T-helper 1 cell treated with Interleukin-12 subunit alpha and Interleukin-12 subunit beta and Interleukin-4 antibody, amounts not matched to agents 30 ng/mL and 1 ng/mL, for 36 hours (primary cell): Measurements from ENCODE around the gene CSNK1G1. TPM values are rescaled to one million over a fixed set of nuclear protein-coding genes. Genes with fewer than 3 reads are reported as not detected.

Source experiments
- intact Hi-C: fragments of 100-400 bp; cut with micrococcal nuclease; formaldehyde crosslinking; loops from one replicate; pipeline ENCODE4 v1.15.1; 2024
- total RNA-seq: library from RNA; stranded (reverse); gene quantifications from 2 replicates; pipeline ENCODE4 v1.2.3, GENCODE V29; 2022

The CSNK1G1 gene
- total RNA-seq, 1 donor from 2014 or later = 32.8 TPM

DNA sequence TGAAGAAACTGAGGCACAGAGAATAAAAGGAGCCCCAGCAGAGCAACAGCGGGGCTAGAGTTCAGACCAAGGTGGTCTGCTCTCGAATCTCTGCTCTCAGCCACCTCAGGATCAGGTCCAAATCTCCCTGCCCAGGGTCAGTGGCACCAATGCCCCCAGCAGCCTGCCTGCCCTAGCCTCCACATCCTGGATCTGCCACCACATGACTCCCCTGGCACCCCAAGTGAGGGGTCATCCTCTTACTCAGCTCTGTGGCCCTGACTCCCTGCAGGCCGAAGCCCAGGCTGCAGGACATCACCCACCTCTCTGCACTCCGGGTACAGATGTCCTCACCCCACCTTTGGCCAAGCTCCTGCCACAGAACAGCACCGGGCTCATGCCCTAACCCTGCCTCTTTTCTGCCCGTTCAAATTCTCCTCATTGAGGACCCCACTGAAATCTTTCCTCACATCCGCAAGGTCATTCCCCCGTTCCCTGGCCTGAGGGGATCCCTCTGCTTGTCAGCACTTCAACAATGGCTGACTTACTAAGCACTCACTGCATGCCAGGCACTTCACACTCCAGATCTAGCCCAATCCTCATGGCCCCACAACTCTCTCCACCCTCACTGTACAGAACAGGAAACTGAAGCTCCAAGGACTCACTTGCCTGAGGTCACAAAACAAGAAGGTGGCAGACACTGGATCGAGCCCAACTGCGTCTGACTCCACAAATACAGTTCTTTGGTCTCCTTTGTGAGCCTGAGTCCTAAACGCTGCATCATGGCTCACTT is 197.4 kb downstream of the CSNK1G1 start:
- intact Hi-C loops = no loop called here

DNA sequence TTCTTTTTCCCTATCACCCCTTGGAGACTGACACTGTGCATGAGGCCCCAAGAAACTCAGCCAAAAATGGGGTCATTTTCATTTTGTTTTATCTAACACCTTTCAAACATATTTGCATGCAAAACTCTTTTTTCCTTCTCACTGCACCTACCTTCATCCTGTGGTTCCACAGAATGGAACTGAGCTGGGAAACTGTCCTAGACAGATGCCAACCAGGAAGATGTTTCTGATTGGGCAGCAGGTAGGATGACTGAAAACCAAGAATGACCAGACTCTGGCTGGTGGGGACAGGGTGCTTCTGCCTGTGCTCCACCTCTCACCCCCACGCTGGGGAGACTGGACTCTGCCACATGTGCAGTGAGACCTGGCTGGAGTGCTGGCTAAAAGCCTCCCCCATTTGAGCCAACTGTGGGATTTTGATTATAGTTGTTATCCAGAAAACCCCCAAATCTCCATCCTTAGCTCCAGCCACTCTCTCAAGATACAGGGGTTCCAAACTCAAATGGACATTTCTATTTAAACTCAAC is 198.3 kb downstream of the CSNK1G1 start:
- intact Hi-C loops = no loop called here

DNA sequence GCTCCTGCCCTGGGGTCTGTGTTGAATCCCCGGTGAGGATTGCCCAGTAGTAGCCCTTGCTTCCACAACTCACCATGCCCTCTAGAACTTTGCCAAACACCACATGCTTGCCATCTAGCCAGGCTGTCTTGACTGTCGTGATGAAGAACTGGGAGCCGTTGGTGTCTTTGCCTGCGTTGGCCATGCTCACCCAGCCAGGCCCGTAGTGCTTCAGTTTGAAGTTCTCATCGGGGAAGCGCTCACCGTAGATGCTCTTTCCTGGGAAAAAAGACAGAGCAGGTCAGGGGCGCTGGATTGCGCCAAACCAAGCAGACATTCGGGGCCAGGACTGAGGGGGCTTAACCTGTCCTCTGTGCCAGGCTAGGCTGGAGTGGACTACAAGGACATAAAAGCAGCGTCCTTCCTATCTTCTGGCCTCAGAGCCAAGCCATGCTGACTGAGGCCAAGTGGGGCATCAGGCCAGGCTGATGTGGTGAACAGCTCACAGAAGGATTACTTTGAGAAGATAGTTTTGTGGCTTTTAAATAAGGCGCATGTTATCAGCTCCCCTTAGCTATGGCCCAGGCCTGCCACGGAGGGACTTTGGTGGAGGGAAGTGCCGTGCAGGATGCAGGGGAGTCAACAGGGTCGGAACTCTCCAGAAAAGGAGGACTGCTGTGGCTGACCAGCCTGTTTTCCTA is 199.2 kb downstream of the CSNK1G1 start:
- intact Hi-C loops = no loop called here

DNA sequence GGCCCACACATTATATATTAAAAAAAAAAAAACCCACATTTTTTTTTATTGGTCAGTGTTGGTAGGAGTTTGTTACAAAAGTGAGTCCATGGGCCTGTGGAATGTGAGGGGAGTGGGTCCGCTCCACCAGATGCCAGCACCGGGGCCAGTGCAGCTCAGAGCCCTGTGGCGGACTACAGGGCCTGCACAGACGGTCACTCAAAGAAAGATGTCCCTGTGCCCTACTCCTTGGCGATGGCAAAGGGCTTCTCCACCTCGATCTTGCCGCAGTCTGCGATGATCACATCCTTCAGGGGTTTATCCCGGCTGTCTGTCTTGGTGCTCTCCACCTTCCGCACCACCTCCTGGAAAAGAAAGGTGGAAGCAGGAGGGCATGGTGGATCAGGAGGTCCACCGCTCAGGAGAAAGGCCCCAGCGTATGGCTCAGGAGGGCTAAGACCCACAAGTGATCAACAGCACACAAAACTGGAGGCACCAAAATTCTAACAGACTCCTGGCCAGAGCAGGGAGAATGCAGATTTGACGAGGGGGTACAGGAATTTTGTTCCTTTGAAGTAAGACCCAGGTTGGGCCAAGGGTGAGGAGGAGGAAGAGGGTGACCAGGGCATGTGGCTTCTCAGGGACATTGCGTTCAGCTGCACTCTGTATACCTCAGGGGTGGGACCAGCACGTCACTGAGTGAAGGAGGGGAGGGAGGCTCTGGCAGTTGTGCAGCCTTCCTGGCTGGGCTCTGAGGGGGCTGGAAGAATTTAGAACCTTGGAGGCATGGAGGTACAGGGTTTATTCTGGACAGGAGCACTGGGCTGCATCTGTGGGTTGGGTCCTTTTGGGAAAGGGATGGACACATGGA is 199.9 kb downstream of the CSNK1G1 start:
- intact Hi-C loops = no loop called here

DNA sequence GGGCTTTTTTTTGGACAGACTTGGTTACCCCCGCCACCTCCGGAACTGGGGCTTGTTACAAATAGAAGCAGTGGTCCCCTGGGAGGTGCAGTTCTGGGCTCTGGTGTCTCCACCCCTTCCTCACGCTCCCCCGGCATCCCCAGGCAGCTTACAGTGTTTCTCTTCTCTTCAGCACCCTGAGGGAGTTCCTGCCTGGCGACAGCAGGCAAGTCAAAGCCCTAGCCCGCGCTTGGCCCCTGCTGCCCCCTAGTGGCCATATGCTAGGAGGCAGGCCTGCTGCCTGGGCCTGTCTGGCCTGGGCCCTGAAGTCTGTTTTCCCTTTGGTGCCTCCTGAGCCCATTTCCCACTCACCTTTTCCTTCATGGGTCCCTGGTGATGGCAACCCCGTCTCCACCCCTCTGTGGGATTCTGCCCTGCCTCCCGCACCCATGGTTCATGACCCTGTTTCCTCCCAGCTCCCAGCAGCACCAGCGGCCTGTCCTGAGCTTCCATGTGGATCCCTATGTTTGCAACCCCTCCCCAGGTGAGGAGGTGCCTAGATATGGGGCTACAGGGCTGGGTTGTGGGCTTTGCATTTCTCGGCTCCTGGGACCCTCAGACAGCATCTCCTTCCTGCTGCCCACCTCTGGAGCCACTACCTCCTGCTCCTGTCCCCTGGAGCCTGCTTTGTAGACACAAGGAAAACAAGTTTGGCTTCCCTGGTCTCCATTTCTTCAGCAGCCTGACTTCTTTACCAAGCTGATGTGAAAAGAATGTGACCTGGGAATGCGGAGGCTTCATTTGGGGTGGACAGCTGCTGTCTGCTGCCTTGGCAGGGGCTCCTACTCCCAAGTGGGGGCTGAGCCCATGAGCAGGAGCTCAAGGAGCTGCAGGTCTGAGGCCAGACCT is 202.2 kb downstream of the CSNK1G1 start:
- intact Hi-C loops = loop anchor here (1.0 to 5.0 kb wide), 10 partner anchors 10 to 979 kb away; partner anchors contain the start of genes HERC1, PDCD7, PLEKHO2 and PPIB

DNA sequence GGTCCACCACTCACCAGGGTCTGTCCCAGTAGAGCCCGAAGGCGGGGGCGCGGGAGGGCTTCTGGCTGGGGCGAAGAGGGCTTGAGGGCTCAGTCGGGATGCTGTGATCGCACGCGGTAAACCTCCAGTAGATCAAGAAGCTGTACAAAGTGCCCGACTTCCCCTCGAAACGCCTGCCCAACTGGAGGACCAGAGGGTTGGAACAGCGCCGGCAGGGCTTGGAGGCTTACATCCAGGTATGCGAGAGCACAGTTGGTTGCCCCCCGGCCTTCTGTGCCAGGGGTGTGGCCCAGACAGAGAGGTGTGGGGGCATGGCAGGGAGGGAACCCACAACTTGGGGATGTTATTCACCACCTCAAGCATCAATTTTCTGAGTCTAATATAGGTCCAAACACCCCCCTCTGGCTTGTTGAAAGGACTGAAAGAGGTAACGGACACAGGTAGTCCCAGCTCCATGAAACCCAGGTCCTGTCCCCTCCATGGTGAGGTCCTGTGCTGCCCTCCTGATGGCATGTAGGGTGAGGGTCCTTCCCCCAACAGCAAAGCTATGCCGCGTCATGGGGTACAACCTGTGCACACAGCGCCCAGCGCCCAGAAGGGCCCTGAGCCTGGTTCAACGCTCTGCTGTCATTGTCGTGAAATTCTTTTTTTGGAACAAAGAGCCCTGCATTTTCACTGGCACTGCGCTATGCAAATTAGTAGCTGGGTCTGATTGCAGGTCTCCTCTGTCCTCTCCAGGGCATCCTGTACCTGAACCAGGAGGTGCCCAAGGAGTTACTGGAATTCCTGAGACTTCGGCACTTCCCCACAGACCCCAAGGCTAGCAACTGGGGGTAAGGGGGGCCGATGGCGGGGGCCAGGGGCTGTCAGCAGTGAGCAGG is 203.2 kb downstream of the CSNK1G1 start:
- intact Hi-C loops = loop anchor here (1.0 to 5.0 kb wide), 10 partner anchors 11 to 980 kb away; partner anchors contain the start of genes HERC1, PDCD7, PLEKHO2 and PPIB

DNA sequence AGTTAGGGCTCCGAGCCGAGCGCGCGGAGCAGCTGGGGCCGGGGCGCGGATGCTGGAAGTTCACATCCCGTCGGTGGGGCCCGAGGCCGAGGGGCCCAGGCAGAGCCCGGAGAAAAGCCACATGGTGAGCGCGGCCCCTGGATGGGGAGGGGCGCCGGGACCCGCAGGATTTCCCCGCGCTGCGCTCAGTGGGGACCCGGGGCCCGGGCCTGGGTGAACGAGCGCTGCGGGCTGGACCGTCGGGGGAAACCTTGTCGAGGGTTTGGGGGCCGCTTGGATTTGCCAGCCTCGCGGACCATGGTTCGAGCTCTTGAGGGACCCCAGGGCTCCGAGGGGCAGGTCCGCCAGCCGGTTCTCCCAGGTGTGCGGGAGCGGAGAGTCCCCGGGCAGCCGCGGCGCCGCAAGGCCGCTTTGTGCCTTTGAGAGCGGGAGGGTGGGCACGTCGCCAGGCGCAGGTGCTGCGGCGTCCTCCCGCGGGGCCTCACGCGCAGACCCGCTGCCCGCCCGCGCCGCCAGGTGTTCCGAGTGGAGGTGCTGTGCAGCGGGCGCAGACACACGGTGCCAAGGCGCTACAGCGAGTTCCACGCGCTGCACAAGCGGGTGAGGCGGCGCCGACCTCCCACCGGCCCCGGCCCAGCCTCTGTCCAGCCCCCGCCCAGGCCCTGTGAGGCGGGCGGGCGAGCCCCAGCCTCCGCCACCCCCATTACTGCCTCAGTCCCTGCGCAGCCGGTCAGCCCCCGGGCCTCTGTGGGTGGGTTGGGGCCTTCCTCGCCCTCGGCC is 204.1 kb downstream of the CSNK1G1 start, which contains the start of gene SNX22:
Gene SNX22 (plus strand): TSS at position 5 of the 780 bp plus-strand sequence. CDS start 45 bp downstream, at position 50.
- intact Hi-C loops = loop anchor here (2.0 to 5.0 kb wide), 8 partner anchors 40 to 980 kb away; partner anchors contain the start of genes HERC1, PDCD7 and PLEKHO2

DNA sequence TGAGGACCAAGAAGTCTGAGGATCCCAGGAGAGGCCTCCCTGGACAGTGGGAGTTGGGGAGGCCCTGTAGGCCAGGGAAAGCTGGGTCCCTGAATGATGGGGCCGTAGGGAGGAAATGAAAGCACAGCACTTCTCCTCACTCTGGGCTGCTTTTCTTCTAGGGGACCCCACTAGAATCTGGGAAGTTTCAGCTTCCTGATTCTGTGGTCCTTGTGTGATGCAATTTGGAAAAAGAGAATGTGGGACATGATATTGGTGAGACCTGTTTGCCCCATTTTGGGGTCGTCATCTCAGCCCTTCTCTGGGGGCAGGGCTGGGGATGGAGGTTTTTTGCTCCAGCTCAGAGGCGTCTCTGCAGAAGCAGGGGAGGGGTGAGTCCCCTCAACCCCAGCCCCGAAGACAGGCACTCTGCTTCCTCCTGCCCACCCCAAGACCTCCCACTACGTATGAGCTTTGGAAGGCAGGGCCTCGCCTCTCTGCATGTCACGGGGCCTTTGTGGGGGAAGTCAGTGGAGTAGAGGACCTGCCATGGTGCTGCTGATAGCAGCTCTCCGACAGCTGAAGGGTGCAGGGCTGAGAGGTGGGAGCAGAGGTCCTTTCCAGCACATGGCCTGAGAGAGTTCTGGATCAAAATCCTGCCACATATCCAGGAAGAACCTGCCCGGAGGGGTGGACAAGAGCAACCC is 205.9 kb downstream of the CSNK1G1 start:
- intact Hi-C loops = loop anchor here (5.0 kb wide), 6 partner anchors 38 to 982 kb away; partner anchors contain the start of genes HERC1, PDCD7 and PLEKHO2

DNA sequence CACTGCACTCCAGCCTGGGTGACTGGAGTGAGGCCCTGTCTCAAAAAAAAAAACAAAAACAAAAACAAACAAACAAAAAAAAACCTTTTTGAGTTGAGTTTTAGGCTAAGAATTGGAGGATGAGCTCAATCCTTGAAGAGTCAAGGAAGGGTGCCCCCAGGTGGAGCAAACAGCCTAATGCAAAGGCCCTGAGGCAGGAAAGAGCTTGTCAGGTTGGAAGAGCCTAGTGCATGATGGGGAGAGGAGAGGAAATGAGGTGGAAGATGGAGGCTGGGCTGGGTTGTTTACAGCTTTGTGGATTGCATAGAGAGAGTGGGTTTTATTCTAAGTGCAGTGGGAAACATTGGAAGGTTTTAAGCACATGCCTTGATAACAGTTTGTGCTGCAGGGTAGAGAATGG is 206.5 kb downstream of the CSNK1G1 start:
- intact Hi-C loops = no loop called here

DNA sequence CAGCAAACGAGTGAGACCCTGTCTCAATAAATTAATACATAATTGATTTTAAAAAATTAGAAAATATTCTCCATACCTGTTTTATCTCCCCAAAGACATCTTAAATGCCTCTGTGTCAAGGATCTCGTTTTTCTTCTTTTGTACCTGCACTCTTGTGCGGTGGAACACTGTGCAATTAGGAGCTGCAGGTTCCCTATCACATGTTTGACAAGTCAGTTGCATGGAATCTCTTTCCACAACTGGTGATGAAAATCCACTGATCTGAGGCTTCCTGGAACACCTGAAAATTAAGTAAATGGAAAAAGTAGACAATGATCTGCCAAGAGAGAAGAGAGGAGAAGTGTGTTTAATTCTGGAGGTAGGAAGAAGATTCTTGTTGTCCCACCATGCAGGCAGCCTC is 207.4 kb downstream of the CSNK1G1 start:
- intact Hi-C loops = no loop called here

DNA sequence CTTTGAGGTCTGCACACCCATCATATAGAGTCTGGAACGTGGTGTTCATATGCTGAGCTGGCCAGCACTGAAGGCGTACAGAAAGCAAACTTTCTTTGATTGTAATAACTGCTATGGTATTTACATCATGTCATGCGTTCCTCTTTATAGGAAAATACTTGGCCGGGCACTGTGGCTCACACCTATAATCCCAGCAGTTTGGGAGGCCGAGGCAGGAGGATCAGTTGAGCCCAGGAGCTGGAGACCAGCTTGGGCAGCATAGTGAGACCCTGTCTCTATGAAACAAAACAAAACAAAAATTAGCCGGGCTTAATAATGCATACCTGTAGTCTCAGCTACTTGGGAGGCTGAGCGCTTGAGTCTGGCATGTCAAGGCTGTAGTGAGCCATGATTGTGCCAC is 207.8 kb downstream of the CSNK1G1 start:
- intact Hi-C loops = no loop called here

DNA sequence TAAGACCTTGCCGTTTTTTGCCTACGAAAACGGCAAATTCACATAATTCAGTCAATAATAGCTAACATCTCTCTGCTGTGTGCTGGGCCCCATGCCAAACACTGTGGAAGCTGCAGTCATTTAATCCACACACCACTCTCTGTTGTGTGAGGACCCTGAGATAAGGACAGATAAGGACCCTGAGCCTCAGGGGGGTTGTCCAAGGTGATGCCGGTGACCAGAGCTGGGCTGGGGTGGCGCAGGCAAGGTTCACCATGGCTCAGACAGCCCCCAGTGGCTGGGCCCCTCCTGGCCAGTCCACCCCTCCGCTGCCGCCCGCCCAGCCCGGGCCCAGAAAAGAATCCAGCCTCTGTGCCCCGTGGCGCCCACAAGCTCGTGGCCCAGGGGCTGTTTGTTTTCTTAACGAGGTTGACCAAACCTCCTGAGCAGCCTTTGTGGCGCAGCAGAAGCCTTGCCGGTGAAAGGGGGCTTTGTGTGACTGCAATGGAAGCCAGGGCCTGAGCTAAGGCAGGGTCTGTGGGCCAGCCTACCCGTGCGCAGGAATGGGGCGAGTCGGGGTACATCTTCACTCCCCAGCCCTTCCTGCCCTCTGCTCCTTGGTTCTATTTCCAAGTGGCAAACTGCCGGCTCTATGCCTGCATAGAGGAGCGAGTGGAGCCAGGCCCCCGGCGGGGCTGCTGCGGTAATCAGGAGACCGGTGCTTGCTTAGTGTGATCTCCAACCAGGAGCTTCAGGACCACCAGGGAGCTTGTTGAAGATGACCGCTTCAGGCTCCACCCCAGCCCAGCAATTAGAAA is 208.9 kb downstream of the CSNK1G1 start:
- intact Hi-C loops = no loop called here

DNA sequence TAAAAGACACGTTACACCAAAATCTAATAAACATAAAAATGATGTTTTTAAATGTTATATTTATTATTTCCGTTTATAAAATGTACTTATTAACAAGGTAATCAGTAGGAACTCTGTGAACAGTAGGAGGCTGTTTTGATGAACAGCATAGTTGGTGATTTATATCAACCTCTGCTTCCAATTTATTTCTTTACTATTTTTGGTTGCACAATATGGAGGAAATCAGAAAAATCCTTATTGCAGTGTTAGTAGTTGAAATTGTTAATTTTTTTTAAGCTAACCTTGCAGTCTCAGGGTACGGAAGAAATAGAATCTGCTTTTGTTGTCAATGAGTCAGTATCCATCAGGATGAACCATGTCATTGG is 209.5 kb downstream of the CSNK1G1 start:
- intact Hi-C loops = no loop called here

DNA sequence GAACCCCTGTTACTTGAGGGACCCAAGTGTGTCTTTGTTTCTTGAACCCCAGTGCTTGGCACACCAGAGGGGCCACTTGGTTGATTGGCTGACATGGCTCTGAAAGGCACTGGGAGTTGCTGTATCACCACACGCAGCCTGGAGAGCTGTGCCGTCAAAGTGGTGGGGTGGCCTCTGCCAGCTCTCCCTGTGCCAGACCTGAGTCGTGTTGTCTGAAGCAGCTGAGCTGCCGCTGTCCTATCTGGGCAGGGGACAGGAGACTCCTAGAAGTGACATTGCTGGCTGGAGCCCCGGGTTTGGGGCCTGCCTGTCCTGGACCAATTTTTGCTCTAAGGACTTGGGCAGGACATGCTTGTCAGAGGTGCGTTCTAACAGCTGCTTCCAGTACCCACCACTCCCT is 209.9 kb downstream of the CSNK1G1 start:
- intact Hi-C loops = no loop called here

DNA sequence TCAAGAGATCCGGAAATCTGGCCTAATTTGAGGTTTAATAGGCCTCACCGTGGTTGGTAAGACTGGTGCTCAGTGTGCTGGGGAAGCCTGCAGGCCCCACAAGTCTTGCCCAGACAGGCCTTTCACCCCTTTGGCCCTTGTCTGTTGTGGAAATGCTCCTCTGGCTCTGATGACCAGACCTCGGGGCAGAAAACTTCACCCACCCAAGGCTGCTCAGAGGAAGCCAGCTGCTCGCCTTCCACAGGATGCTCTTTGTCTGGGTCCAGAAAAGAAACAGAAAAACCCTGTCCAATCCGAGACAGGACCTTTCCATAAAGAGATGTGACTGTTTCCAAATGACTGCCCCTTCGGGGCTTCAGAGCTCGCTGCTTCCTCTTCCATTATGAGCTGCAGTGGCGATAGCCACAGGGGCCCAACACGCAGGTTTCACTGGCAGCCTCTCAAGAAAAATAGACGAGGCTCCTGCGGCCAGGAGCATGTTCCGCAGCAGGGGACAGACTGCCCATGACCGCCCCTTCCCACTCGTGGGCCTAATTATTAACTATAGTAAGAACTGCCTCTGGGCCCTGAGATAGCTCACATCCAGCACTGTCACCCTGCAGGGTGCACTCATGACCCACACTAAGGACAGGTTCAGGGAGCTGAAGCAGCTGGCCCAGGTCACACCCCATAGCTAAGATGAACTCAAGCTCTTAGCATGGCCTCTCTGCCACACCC is 211.2 kb downstream of the CSNK1G1 start:
- intact Hi-C loops = no loop called here

DNA sequence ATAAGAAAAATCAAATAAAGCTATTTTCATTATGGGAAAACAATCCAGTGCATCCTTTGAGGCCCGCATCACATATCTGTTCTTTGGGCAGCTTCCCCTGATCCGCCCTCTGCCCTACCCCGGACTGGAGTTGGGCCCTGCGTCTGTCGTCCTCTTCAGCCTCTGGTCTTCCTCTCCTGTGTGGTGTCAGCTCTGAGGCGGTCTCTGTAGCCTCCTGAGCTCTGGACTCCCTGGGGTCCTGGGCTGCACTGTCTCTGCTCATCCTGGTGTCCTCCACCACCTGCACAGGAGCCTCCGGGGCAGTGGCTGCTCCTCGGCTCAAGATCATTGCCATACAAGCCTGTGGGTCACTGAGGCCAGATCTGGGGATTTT is 211.8 kb downstream of the CSNK1G1 start:
- intact Hi-C loops = no loop called here
